ENCODE measurements around the gene PGLYRP2.

GRCh38 chr19:15461694-15462093 lies 17.6 kb downstream of the PGLYRP2 start:
- TF ChIP-seq EZH2 (IDR thresholded peaks at IDR 0.05; ENCODE audit: insufficient read depth, poor library complexity, severe bottlenecking), result no peak
- no peak for TF ChIP-seq EZH2phosphoT487 (IDR thresholded peaks at IDR 0.05; ENCODE audit: insufficient read depth, low read depth)
